NCI-H2107 treated with DMSO at 0.1 percent for 48 hours (cell line): Measurements from ENCODE around the gene ENTPD7.

Source experiments
- DNase-seq: peaks from one replicate; lab custom pipeline; 2025; ENCODE audit not compliant: unreplicated experiment; lab: John Stamatoyannopoulos, UW

ENTPD7 gene

GRCh38 chr10:99647601-99648151 lies 11.6 kb upstream of the ENTPD7 start:
- DNase-seq: no peak

- DNase-seq: no peak
Measured at GRCh38 chr10:99648717-99649116, 10.6 kb upstream of the ENTPD7 start.

- DNase-seq: no peak
Measured at GRCh38 chr10:99652800-99653390, 6.4 kb upstream of the ENTPD7 start.

- DNase-seq: no peak
Measured at GRCh38 chr10:99654390-99655175, 4.7 kb upstream of the ENTPD7 start.

- DNase-seq: no peak
Measured at GRCh38 chr10:99656199-99657064, 2.9 kb upstream of the ENTPD7 start.

GRCh38 chr10:99658622-99659030 lies 683 bp upstream of the ENTPD7 start:
- no peak for DNase-seq

- no peak for DNase-seq
Measured at GRCh38 chr10:99659868-99660366, 608 bp downstream of the ENTPD7 start.

- DNase-seq: no peak
Measured at GRCh38 chr10:99660662-99661376, 1.5 kb downstream of the ENTPD7 start.

- no peak for DNase-seq
Measured at GRCh38 chr10:99661377-99661763, 2.1 kb downstream of the ENTPD7 start.

- DNase-seq: no peak
Measured at GRCh38 chr10:99665304-99665703, 6.0 kb downstream of the ENTPD7 start.

GRCh38 chr10:99667108-99667751 lies 7.9 kb downstream of the ENTPD7 start:
- no peak for DNase-seq

- DNase-seq: no peak
Measured at GRCh38 chr10:99671386-99671785, 12.1 kb downstream of the ENTPD7 start.

- no peak for DNase-seq
Measured at GRCh38 chr10:99672884-99673283, 13.6 kb downstream of the ENTPD7 start.

GRCh38 chr10:99673492-99673891 lies 14.2 kb downstream of the ENTPD7 start:
- DNase-seq: no peak

- DNase-seq: no peak
Measured at GRCh38 chr10:99674762-99675161, 15.5 kb downstream of the ENTPD7 start.

- no peak for DNase-seq
Measured at GRCh38 chr10:99676426-99676825, 17.1 kb downstream of the ENTPD7 start.

GRCh38 chr10:99676895-99677294 lies 17.6 kb downstream of the ENTPD7 start:
- no peak for DNase-seq

GRCh38 chr10:99678921-99679320 lies 19.6 kb downstream of the ENTPD7 start:
- no peak for DNase-seq

GRCh38 chr10:99681553-99681952 lies 22.2 kb downstream of the ENTPD7 start:
- DNase-seq: no peak

- no peak for DNase-seq
Measured at GRCh38 chr10:99682032-99682431, 22.7 kb downstream of the ENTPD7 start.
